K562 treated with DMSO at 1 percent for 24 hours (cell line): ENCODE data around the gene C2orf80. TPM values are rescaled to one million over a fixed set of nuclear protein-coding genes. Genes with fewer than 3 reads are reported as not detected.

Source experiments
- total RNA-seq: library from RNA; unstranded; fragments of 300-600 nt; gene quantifications from 2 replicates; pipeline ENCODE4 v1.2.3, GENCODE V29; 2022; ENCODE audit warnings: low read depth; ENCODE audit not compliant: insufficient read depth

C2orf80 gene
- total RNA-seq = not detected in 2 replicates

GRCh38 chr2:208189810-208190503, at the start of gene C2orf80:
Gene C2orf80 (minus strand): TSS chr2:208190030. CDS start chr2:208186986, 3,044 bp downstream.

GRCh38 chr2:208163489-208163888, 26.3 kb downstream of the C2orf80 start, which contains the start of gene CRYGA:
Gene CRYGA (minus strand): TSS chr2:208163589. CDS start chr2:208163556, 33 bp downstream.

GRCh38 chr2:208146006-208146405, 43.8 kb downstream of the C2orf80 start, which contains the start of gene CRYGB:
Gene CRYGB (minus strand): TSS chr2:208146158. CDS start chr2:208146120, 38 bp downstream.

GRCh38 chr2:208129744-208130711, 59.8 kb downstream of the C2orf80 start, which contains the start of gene CRYGC:
Gene CRYGC (minus strand): TSS chr2:208129828. CDS start chr2:208129792, 36 bp downstream.

GRCh38 chr2:208124013-208124715, 65.7 kb downstream of the C2orf80 start, which contains the start of gene CRYGD:
Gene CRYGD (minus strand): TSS chr2:208124524. CDS start chr2:208124473, 51 bp downstream.

Other genes starting within 250 kb of the C2orf80 start
- gene PLEKHM3, start 164.5 kb downstream of the C2orf80 start, total RNA-seq = 1.3 and 1.7 TPM in 2 replicates
- not detected in 2 replicates for gene CRYGD, start 65.5 kb downstream of the C2orf80 start, total RNA-seq
- gene CRYGC, start 60.2 kb downstream of the C2orf80 start, total RNA-seq = not detected in 2 replicates
- not detected in 2 replicates for gene CRYGB, start 43.9 kb downstream of the C2orf80 start, total RNA-seq
- not detected in 2 replicates for gene CRYGA, start 26.4 kb downstream of the C2orf80 start, total RNA-seq
- 117 and 127 TPM in 2 replicates for gene IDH1, start 65.0 kb upstream of the C2orf80 start, total RNA-seq
- 8.8 and 9.3 TPM in 2 replicates for gene PIKFYVE, start 76.2 kb upstream of the C2orf80 start, total RNA-seq
- 0.96 and 1.7 TPM in 2 replicates for gene PTH2R, start 216.8 kb upstream of the C2orf80 start, total RNA-seq